Measurements from ENCODE around the gene ZNF236. TPM values are rescaled to one million over a fixed set of nuclear protein-coding genes. Genes with fewer than 3 reads are reported as not detected.

ZNF236 gene
- total and polyA plus RNA-seq, 7 donors = 0.60 to 26.6 (median 18.9) TPM

GRCh38 chr18:76857476-76857875 is 35.1 kb downstream of the ZNF236 start:
- Histone ChIP-seq H3K36me3 (peaks cover 0 to 27% (median 11%) of the 10 kb centered on the region in 4 donors), H3K9me3 (no peaks in the 10 kb centered on the region), H3K4me3 (no peak overlapping the region), H3K4me1 (peaks cover 0 to 11% (median 8%) of the 10 kb centered on the region in 4 donors), H3K27me3 (no peaks in the 10 kb centered on the region), H3K27ac (no peak overlapping the region)
- 89 to 96% methylated on average over 4 of the region's 4 CpGs for WGBS, 2 donors
- no peak for DNase-seq
- intact Hi-C loops (cut with DNase I) = no loop called here
- TF ChIP-seq POLR2AphosphoS5 (IDR thresholded peaks at IDR 0.05) = no peak
- no peak for TF ChIP-seq POLR2A (IDR thresholded peaks at IDR 0.05)
- no peak for TF ChIP-seq CTCF (IDR thresholded peaks at IDR 0.05)
- no peak for TF ChIP-seq EP300 (IDR thresholded peaks at IDR 0.05)

GRCh38 chr18:76859474-76860339 is 37.4 kb downstream of the ZNF236 start:
- peaks cover 0 to 11% (median 8%) of the 10 kb centered on the region in 4 donors for H3K4me1 ChIP-seq
- no peaks in the 10 kb centered on the region for H3K9me3 ChIP-seq
- no peak for DNase-seq
- H3K27ac ChIP-seq = no peak overlapping the region
- no peaks in the 10 kb centered on the region for H3K27me3 ChIP-seq
- TF ChIP-seq CTCF (IDR thresholded peaks at IDR 0.05) (no peak), POLR2AphosphoS5 (IDR thresholded peaks at IDR 0.05) (no peak), POLR2A (IDR thresholded peaks at IDR 0.05) (no peak), EP300 (IDR thresholded peaks at IDR 0.05) (no peak)
- 82 to 90% methylated on average over 14 of the region's 14 CpGs for WGBS, 2 donors
- no peak overlapping the region for H3K4me3 ChIP-seq
- intact Hi-C loops (cut with DNase I) = no loop called here
- peaks cover 0 to 38% (median 13%) of the 10 kb centered on the region in 4 donors for H3K36me3 ChIP-seq

GRCh38 chr18:76860411-76860810 is 38.1 kb downstream of the ZNF236 start:
- H3K9me3 ChIP-seq = no peaks in the 10 kb centered on the region
- peaks cover 0 to 38% (median 13%) of the 10 kb centered on the region in 4 donors for H3K36me3 ChIP-seq
- H3K27ac ChIP-seq = no peak overlapping the region
- intact Hi-C loops (cut with DNase I) = no loop called here
- no peaks in the 10 kb centered on the region for H3K27me3 ChIP-seq
- H3K4me1 ChIP-seq = peaks cover 0 to 11% (median 8%) of the 10 kb centered on the region in 4 donors
- H3K4me3 ChIP-seq = no peak overlapping the region
- WGBS, 2 donors = 92 to 93% methylated on average over 6 of the region's 6 CpGs
- TF ChIP-seq EP300 (IDR thresholded peaks at IDR 0.05) = no peak
- TF ChIP-seq POLR2AphosphoS5 (IDR thresholded peaks at IDR 0.05) = no peak
- TF ChIP-seq POLR2A (IDR thresholded peaks at IDR 0.05) = no peak
- TF ChIP-seq CTCF (IDR thresholded peaks at IDR 0.05) = no peak
- DNase-seq = no peak

GRCh38 chr18:76866666-76867065 is 44.3 kb downstream of the ZNF236 start:
- Histone ChIP-seq H3K27me3 (no peaks in the 10 kb centered on the region), H3K27ac (no peak overlapping the region), H3K4me3 (no peak overlapping the region), H3K9me3 (no peaks in the 10 kb centered on the region), H3K4me1 (no peaks in the 10 kb centered on the region), H3K36me3 (peaks cover 5 to 59% (median 17%) of the 10 kb centered on the region in 4 donors)
- DNase-seq = no peak
- WGBS, 2 donors = 83 to 90% methylated on average over 9 of the region's 9 CpGs
- intact Hi-C loops (cut with DNase I) = no loop called here
- TF ChIP-seq POLR2AphosphoS5 (IDR thresholded peaks at IDR 0.05) (no peak), POLR2A (IDR thresholded peaks at IDR 0.05) (no peak), EP300 (IDR thresholded peaks at IDR 0.05) (no peak), CTCF (IDR thresholded peaks at IDR 0.05) (no peak)

Measured in sigmoid colon (tissue), 7 donors.